LHCN-M2 (cell line): ENCODE data around the gene C2CD5. TPM values are rescaled to one million over a fixed set of nuclear protein-coding genes. Genes with fewer than 3 reads are reported as not detected.
"Not testable (repeated sequence)": the region's sequence is repeated elsewhere in the genome, so short reads cannot be mapped to it uniquely, and the experiment has no call there.

Source experiments
- DNase-seq: peaks from one replicate; pipeline ENCODE4 v3.0.0-alpha.2; 2012; ENCODE audit warnings: low read depth
- total RNA-seq: library from RNA; depleted of rRNA; stranded (reverse); fragments of >200 nt; gene quantifications from 2 replicates; pipeline ENCODE4 v1.2.3, GENCODE V29; 2014

The C2CD5 gene
- total RNA-seq, 1 experiment from 2014 or later: 14.9 TPM

DNA sequence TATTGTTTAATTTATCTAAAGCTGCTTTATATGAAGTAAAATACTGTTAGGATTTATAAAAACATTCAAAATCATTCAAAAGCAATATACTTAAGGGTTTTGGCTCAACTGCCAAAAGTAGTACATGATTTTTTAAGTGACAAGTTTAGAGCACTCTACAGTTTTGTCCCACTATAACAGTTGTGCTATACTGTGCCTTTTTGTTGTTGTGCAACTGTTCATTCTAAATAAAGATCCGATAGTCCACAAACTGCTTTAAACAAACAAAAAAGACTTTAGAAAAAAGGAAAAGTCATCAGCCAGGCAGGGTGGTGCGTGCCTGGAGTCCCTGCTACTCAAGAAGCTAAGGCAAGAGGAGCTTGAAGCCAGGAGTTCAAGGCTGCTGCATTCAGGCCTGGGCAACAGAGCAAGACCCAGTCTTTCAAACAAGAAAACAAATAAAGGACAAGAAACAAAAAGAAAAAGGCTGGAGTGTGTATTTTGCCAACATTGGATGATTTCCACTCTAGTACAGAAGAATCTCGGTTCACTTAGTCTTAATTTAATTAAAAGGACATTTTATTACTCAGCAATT, 7.3 kb downstream of the C2CD5 start:
- DNase-seq: no peak

DNA sequence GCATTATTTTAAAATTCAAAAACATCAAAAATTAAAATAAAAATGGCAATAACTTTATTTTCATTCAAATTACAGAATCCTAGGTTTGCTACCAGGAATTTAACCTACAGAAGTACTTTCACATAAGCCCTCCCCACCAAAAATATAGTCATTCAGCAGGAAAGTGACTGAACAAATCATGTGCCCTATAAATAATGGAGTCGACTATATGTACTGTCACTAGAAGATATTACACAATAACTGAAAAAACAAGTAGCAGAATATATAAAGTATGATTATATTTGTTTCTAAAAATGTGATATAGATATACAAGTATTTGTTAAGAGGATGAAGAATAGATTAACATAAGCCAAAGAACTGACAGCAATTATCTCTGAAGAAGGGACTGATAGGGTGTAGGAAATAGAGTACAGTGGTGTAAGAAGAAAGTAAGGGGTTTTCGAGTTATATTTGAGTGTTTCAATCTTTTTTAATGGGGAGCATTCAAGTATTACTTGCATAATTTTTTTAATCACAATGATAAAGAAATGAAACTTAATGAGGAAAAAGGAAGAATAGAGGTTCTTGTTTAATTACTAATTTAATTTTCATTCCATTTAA, 7.9 kb downstream of the C2CD5 start:
- DNase-seq: no peak

DNA sequence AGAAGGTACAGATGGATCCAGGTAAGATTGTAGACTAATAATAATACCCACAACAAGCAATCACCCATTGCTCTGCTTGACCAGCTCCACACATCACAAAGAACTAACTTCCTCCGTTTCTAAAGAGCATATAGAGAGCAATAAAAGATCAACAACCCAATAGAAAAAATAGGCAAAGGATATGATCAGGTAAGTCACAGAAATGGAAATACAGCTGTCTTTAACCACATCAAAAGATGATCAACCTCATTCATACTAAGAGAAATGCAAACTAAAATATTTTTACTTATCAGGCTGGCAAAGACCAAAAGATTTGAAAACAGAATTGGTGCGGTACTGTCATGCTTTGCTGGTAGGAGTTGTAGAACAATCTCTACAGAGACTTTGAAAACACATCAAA, 8.9 kb downstream of the C2CD5 start:
- no peak for DNase-seq

DNA sequence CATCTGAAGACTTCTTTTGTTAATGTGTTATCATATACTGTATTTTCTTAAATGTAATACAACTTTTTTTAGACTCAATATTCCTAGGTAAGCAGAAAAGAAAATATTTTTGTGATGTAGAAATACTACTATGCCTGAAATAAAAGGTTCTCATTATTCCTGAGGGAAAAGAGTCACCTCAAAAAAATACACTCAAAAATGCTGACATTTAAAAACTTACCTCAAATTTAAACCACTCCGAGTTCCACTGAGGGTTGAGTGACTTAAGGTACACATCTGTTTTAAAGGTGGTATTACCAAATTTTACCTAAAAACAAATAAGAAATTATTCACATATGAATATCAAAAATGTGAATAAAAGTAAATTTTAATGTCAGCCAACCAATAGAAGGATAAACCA, 9.3 kb downstream of the C2CD5 start:
- DNase-seq: no peak

DNA sequence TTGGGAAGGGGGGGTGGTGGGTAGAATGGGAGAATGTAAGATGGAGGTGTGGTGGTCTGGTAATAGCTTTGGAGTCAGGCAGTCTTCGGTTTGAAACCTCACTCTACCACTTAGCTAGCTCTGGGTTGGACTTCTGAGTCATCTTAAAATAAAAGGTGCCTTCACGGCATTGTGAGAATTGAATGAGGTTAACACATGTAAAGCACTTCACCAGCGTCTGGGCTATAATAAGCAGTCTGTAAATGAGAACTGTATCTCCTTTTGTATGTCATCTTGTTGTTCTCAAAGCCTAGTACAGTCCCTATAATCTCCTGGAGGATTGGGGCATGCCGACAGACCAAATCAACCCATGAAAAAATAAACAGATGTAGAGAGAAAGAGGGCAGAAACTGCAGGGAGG, 11.2 kb downstream of the C2CD5 start:
- DNase-seq: no peak

DNA sequence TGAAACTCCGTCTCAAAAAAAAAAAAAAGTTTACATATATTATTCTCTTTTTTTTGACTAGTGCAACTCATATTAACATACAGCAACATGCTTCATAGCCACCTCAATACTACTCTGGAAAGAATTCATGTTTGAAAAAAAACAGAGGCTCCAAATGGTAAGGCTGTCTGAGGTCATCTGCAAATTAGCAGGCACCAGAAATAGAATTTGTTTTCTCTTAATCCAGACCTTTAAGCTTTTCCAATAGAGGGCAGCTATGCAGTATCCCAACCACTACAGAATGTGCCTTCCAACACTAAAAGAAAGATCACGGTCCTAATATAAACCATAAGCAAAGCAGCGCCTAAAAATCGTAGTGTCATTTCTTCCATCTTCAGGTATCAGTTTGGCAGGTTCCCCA, 12.0 kb downstream of the C2CD5 start:
- DNase-seq: no peak

DNA sequence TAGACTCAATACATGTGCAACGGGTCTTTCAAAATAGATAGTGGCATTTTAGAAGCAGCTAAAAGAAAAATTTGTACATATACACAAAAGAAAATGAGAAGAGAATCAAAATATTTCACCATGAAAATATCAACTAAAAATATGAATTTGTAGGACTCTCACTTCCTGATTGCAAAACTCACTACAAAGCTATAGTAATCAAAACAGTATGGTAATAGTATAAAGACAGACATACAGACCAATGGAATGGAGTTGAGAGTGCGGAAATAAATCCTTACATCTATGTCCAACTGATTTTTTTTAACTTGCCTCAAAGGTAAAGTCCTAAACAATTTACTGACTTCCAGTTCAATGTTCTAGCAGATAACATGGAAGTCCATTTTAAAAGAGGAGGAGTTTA, 13.1 kb downstream of the C2CD5 start:
- DNase-seq: no peak

DNA sequence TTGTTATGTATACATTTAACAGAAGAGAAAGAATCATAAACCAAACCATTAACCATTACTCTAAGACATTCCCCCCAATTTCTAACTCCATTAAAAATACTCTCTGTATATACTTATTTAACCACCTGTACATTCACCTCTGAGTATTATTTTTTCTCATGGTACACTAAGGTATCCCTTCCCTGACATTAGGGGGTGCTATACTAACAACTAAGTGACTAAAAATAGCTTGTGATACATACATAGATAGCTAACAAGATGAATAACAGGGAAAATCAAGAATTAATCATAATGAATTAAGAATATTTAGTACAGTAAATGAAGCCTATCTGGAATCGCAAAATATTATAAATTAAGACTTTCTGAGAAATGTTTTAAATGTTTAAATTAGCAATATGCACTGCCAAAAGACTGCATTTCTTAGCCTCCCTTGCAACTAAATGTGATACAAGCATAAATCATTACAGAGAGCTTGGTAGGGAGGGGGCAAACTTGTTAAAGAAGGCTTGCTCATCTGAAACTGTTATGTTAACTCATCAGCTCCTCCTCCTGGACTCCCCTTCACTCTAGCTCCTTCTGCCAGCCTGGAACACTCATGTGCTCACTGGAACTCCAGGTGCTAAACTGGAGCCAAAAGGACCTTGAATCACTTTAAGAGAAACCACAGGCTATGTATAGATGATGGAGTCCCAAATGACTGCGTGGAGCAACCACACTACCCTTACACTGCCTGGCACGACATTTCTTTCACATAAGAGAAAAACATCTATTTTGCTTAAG, 14.9 kb downstream of the C2CD5 start:
- peak; percentile 41 for DNase-seq

DNA sequence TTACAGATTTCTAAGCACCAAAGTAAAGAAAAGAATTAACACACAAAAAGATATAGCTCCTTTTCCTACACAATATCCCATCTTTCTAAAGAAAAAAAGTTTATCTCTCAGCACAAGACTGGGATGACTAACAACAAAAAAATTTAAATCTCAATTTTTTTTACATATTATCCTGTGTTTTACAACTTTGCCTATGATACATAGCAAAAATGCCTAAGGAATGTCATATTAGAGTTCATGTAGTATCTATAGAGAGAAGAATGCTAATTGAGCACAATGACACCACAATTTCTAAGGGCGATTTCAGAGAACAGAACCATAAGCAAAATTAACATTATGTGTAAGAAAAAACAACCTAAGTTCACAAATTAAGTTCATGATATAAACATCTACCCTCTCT, 16.3 kb downstream of the C2CD5 start:
- DNase-seq: peak; percentile 65

DNA sequence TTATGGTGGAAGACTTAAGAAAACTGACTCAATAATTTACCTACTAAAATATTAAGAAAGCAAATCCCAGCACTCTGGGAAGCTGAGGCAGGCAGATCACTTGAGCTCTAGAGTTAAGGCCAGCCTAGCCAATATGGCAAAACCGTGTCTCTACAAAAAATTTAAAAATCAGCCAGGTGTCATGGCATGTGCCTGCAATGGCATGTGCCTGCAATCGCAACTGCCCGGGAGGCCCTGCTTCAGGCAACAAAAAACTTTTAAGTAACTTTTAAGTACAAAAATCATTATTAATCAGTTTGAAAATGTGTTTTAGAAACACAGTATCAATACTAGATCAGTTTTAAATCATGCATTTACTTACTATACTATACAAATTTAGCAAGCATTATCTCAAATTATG, 17.5 kb downstream of the C2CD5 start:
- no peak for DNase-seq

DNA sequence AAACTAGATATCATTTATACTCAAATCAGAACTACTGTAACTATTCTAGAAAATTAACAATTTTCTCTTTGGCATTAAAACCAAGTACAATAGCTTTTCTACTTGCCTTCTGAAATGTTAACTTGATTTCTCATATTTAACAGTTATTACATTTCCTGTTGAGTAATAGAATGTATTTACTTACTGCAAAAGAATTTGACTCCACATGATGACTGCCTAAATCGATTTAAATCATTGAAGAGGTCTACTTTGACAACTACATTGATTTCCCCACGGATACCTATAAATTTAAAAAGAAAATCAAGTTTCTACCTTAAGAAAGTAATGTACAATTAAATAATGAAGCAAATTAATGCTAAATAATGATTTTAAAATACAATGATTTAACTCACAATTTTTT, 18.9 kb downstream of the C2CD5 start:
- no peak for DNase-seq

DNA sequence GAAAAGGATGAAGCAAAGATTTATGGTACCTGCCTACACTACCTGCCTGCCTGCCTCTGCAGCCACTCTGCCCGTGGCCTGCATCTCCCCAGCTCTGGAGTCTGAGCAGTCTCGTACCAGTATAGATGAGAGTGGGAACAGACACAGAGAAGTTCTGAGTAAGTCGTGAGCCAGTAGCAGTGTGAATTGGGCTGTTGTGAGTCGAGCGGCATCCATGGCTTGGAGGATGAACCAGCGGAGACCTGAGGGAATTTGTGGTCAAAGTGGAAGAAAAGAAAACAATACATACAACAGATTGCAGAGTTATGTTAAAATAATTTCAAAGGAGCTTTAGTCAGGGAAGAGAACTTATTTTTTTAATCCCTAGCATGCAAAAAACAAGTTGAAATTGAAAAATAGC, 25.3 kb downstream of the C2CD5 start:
- DNase-seq: peak; percentile 87

DNA sequence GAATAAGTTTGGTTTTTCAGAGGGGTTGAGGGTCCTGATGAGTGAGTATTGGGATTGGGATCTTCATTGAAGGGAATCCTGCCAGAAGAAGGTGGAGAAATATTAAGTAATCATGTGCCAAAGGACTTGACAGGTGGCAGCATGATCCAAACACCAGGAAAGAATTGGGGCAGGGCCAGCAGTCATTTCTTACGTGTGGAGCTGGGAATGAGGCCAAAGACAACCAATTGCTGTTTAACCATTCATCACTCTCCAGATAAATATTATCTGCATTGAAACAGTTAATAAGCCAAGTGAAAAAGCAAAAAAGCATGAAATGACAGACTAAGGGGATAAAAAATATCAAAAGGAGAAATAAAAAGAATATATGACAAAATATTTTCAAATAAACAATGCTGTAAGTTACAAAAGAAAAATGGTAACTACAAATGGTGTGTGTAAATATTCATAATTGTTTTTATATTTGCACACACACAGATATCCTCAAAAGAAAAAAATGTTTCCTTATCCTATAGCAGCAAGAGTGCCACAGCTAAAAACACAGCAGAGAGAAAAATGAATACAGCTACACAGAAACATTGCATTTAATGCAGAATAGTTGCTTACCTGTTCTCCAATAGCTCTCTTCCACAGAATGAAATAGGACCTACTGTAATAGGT, 26.2 kb downstream of the C2CD5 start:
- DNase-seq: peak; percentile 64

DNA sequence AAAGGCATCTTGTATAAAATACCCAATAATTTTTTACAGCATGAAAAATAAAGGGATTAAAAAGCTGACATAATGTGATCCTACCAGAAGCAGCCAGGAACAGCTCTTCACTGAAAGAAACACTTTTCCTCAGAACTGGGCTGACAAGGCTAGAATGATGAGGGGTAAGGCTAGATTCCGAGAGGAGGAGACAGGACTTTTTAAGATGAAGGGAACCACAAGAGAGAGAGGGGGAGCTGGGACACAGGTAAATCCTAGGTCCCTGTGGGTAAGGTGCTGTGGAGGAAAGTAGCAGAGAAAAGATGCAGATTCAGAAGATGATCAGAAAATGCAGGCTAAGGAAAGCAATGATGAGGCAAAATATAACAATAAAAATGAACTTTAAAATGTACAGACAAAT, 29.5 kb downstream of the C2CD5 start:
- DNase-seq: no peak

DNA sequence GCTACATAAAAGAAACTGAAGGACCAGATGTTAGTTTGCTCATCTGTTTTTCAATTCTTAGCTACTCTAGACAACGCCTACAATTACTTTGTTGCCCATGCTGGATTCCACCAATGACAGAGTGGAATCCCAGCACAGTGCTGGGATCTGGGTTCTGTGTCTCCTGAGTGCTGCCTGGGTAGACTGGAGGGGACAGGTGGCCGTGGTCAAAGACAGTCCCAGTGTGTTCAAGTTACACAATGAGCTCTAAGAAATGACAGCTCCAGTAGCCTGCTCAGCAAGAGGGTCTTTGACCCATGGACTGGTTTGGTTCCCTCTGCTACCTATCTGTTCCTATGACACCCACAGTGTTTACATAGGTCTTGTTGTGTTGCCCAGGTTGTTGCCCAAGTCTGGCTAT, 38.5 kb downstream of the C2CD5 start:
- DNase-seq: no peak

DNA sequence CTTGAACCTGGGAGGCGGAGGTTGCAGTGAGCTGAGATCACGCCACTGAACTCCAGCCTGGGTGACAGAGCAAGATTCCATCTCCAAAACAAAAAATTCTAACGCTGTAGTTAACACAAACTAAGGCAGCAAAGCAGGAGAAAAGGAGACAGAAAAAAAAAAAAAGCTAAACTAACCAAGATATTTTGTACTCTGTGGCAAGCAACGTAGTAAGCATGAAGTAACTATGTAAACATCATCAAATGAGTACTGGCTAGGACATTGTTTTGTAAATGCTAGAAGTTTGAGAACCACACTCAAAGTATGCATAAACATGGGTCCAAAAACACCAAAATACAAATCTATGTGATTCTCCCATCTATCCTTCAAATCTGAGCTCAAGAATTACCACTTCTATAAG, 44.2 kb downstream of the C2CD5 start:
- no peak for DNase-seq

DNA sequence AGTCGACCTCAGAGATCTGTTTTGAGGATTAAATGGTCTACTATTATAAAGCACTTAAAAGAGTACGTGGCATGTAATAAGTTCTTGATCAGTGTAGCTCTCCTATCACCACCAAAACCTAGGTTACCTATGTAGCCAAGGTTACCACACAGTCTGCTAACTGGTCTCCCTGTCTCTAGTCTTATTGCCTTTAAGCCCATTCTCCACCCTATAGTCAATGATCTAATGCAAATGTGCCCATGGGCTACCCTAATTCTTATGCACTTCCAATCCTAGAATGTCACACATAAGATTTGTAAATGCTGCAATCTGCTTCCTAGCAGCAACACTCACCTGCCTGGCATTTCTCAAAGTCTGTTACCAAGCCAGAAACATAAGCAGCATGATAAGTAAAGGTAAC, 44.9 kb downstream of the C2CD5 start:
- DNase-seq: no peak

DNA sequence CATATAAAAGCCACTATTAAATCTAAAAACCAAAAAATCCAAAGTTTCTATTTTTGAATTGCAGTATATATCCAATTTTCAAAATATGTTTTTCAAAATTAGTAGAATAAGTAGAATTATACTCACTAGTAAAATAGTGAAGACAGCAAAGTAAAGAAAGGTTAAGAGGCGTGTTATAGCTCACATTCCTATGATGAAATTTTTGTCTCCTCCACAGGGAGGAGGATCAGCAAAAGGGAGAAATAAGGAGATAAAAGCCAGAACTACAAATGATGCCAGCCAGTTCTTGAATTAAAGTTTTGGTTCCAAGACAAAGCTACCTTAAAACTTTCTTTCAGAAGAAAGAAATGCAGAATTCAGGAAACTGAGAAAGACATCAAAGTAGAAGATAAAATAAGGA, 50.0 kb downstream of the C2CD5 start:
- no peak for DNase-seq

DNA sequence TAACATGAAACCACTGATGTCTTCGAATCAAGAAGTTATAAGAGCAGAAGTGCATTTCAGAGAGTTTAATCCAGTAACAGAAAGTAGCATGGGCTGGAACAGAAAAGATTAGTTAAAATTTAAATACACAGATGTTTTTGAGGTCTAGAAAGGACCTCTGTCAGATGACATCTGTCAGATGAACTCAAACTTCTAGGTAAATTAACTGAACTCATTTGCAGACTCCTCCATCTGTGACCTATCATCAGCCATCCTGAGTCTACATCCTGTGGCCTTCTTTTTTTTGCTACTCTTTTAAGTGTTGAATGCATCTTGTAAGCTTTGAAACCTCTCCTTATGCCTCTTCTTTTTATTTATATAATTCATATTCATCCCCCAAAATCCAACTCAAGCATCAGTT, 53.3 kb downstream of the C2CD5 start:
- no peak for DNase-seq

DNA sequence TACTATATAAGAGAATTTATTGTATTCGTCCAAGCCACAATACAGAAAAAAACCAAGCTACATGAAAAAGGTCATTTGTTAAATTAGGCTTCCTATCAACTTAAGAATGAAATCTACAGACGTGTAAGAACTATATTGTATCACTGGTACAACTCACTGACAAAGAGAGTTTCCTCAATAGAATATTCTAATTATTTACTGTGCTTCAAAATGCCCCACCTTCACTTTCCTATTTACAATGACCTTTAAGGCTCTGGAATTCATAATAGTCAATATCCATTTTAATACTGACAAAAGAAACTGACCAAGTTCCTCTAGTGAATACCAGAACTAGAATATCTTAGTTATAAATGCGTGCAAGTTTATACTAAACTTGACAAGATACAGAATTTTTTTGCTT, 55.9 kb downstream of the C2CD5 start:
- no peak for DNase-seq

DNA sequence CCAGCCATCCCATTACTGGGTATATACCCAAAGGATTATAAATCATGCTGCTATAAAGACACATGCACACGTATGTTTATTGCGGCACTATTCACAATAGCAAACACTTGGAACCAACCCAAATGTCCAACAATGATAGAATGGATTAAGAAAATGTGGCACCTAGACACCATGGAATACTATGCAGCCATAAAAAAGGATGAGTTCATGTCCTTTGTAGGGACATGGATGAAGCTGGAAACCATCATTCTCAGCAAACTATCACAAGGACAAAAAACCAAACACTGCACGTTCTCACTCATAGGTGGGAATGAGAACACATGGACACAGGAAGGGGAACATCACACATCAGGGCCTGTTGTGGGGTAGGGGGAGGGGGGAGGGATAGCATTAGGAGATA, 56.7 kb downstream of the C2CD5 start:
- not testable (repeated sequence) for DNase-seq

DNA sequence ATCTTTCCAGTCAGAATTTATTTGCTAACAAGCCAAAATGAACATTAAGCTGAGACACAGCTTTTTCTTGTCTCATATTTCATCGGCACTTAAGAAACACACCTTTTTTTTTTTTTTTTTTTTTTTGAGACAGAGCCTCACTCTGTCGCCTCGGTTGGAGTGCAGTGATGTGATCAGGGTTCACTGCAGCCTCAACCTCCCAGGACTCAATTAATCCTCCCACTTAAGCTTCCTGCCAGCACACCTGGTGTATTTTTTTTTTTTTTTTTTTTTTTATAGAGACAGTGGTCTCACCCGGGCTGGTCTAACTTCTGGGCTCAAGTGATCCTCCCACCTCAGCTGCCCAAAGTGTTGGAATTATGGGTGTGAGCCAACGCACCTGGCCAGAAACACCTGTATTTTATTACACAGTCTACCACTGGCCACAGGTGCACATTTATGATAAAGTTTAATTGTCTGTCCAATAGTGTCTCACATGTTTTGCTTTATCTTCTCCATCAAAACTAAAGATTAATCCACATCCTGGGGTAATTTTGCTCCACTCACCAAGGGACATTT, 62.7 kb downstream of the C2CD5 start:
- no peak for DNase-seq
